A673 (cell line): Measurements from ENCODE around the gene ACSF3.

ENCODE experiments used
- EZH2 ChIP-seq: fragments of 200-600 bp; sonication (generic); IDR thresholded peaks from 2 replicates; pipeline ENCODE4 v1.6.1; 2017; ENCODE audit warnings: borderline replicate concordance, low read depth, mild to moderate bottlenecking, mixed read lengths, antibody characterized with exemption, low read length; ENCODE audit not compliant: poor library complexity, severe bottlenecking
- TF ChIP-seq, protein P1 (sequence below): fragments of 300-800, 200-600 bp; sonication (generic); conservative IDR thresholded peaks from 2 replicates; pipeline ENCODE4 v1.5.1; 2017; ENCODE audit warnings: low read depth, mild to moderate bottlenecking, antibody characterized with exemption, low read length, moderate library complexity, mixed read lengths

DNA sequence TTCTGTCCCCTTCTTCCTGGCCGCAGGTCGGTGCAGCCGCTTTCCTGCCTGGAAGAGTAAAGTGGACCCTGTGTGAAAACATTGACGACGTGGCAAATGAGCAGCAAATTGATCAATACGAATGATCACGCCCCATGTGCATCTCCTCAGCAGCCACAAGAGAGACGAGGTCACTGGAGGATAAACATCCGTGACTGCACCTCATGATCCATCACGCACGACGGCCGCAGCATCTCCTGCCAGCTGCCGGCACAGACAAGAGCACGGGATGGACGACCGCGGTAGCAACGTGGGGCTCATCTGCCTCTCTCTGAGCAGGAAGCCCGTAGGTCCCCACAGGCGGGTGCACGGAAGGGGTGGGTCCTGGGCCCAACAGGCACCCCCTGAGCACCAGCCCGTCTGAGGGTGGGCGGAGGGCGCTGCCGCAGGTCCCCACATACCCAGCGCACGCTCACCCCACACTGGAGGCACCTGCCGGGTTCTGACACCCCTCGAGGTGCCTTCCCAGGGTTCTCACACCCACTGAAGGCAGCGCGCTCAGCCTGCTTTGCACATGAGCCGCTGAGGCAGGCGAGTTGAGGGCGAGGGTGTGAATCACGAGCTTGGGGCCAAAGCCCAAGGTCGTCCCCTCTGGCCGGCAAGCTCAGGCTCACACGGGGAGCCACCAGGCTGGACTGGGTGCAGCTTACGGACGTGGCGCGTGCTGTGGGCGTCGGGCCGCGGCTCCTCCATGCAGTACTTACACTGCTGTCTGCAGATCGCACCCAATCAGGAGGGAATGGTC is 65.6 kb downstream of the ACSF3 start:
- TF ChIP-seq, protein P1, sequence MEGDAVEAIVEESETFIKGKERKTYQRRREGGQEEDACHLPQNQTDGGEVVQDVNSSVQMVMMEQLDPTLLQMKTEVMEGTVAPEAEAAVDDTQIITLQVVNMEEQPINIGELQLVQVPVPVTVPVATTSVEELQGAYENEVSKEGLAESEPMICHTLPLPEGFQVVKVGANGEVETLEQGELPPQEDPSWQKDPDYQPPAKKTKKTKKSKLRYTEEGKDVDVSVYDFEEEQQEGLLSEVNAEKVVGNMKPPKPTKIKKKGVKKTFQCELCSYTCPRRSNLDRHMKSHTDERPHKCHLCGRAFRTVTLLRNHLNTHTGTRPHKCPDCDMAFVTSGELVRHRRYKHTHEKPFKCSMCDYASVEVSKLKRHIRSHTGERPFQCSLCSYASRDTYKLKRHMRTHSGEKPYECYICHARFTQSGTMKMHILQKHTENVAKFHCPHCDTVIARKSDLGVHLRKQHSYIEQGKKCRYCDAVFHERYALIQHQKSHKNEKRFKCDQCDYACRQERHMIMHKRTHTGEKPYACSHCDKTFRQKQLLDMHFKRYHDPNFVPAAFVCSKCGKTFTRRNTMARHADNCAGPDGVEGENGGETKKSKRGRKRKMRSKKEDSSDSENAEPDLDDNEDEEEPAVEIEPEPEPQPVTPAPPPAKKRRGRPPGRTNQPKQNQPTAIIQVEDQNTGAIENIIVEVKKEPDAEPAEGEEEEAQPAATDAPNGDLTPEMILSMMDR: no peak
- no peak for TF ChIP-seq EZH2
